ENCODE results near the gene LRRC49.

The LRRC49 gene

DNA sequence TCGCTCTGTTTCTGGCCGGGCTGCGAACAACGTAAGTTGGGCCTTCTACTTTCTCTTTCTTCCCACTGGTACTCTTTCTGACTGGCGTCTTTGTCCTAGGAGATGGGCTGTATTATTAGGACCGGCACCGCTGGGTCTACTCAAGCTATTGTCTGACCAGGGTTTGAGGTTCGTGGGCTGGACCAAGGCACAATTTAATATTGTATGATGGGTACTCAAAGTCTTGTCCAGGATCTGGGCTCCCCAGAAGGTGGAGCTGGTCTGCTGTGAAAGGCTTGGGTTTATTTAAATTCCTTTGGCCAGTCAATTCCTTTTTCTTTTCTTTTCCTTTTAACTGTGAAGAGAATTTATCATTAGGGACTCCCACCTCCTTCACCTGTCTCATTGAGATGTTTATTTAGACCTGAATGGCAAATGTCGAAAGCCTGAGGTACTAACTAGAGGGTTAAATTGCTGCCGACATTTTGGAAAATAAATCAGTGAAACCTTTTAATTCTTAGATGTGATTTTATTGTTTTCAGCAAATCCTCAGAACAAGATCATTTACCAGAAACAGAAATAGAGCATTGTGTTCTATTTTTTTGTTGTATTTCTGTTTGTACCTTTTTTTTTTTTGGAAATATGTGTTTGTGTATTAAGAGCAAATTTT is 410 bp downstream of the LRRC49 start:
- Histone ChIP-seq H4K20me1 (ENCODE audit: insufficient read depth, low read length, poor library complexity, severe bottlenecking) (no peaks in the 10 kb centered on the region), H3K9ac (ENCODE audit: low read depth, low read length, poor library complexity, severe bottlenecking) (no peak overlapping the region), H3K4me3 (ENCODE audit: low read length, poor library complexity, severe bottlenecking) (no peak overlapping the region), H3F3A (ENCODE audit: low read depth) (no peaks in the 10 kb centered on the region), H3K79me2 (ENCODE audit: insufficient read depth, low read length) (no peaks in the 10 kb centered on the region), H3K27me3 (ENCODE audit: insufficient read depth, low read length, poor library complexity, severe bottlenecking) (no peaks in the 10 kb centered on the region), H2AFZ (ENCODE audit: low read length) (no peak overlapping the region), H3K4me1 (ENCODE audit: insufficient read depth, low read length, poor library complexity, severe bottlenecking) (no peaks in the 10 kb centered on the region), H3K9me2 (replicated peaks; ENCODE audit: low read depth, low read length) (no peaks in the 10 kb centered on the region), H3K36me3 (ENCODE audit: insufficient read depth, low read length) (no peaks in the 10 kb centered on the region), H3K4me2 (ENCODE audit: low read depth, low read length, poor library complexity, severe bottlenecking) (no peak overlapping the region), H3K9me3 (ENCODE audit: insufficient read depth, low read depth, low read length) (no peaks in the 10 kb centered on the region)
- TF ChIP-seq EZH2phosphoT487 (IDR thresholded peaks at IDR 0.05; ENCODE audit: borderline replicate concordance): no peak
- TF ChIP-seq CTCF (conservative IDR thresholded peaks at IDR 0.05; ENCODE audit: low read length): peak; percentile 58

DNA sequence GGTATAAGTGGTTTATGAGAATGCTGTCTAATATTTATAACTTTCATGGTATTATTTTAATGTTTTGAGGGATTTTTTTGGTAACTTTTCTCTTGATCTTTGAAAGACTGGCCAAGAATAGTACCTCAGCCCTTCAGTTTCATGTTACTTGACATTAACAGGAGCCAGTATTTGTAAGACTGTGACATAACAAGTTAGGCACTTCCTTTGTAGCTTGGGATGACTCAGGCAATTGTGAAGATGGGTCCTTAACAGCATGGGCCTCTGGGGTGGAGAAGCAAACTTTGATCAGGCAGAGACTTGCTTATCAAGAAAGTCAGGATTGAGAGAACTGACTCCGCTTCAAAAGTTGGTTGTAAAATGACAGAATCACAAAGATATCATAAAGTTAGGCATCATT is 9.5 kb downstream of the LRRC49 start:
- Histone ChIP-seq H3K9me2 (replicated peaks; ENCODE audit: low read depth, low read length) (no peaks in the 10 kb centered on the region), H3K9me3 (ENCODE audit: insufficient read depth, low read depth, low read length) (no peaks in the 10 kb centered on the region), H3K27me3 (ENCODE audit: insufficient read depth, low read length, poor library complexity, severe bottlenecking) (no peaks in the 10 kb centered on the region), H3K4me1 (ENCODE audit: insufficient read depth, low read length, poor library complexity, severe bottlenecking) (peaks cover 10% of the 10 kb centered on the region), H3K36me3 (ENCODE audit: insufficient read depth, low read length) (no peaks in the 10 kb centered on the region), H3K4me2 (ENCODE audit: low read depth, low read length, poor library complexity, severe bottlenecking) (no peak overlapping the region), H3K9ac (ENCODE audit: low read depth, low read length, poor library complexity, severe bottlenecking) (no peak overlapping the region), H3K4me3 (ENCODE audit: low read length, poor library complexity, severe bottlenecking) (no peak overlapping the region), H2AFZ (ENCODE audit: low read length) (peak overlapping the region; percentile 59), H3F3A (ENCODE audit: low read depth) (no peaks in the 10 kb centered on the region), H3K79me2 (ENCODE audit: insufficient read depth, low read length) (no peaks in the 10 kb centered on the region), H4K20me1 (ENCODE audit: insufficient read depth, low read length, poor library complexity, severe bottlenecking) (no peaks in the 10 kb centered on the region)
- TF ChIP-seq CTCF (conservative IDR thresholded peaks at IDR 0.05; ENCODE audit: low read length) (no peak), EZH2phosphoT487 (IDR thresholded peaks at IDR 0.05; ENCODE audit: borderline replicate concordance) (no peak)

- Histone ChIP-seq H3K4me3 (ENCODE audit: low read length, poor library complexity, severe bottlenecking) (no peak overlapping the region), H3K9ac (ENCODE audit: low read depth, low read length, poor library complexity, severe bottlenecking) (no peak overlapping the region), H2AFZ (ENCODE audit: low read length) (no peak overlapping the region), H3K79me2 (ENCODE audit: insufficient read depth, low read length) (no peaks in the 10 kb centered on the region), H3K27me3 (ENCODE audit: insufficient read depth, low read length, poor library complexity, severe bottlenecking) (no peaks in the 10 kb centered on the region), H3K36me3 (ENCODE audit: insufficient read depth, low read length) (no peaks in the 10 kb centered on the region), H4K20me1 (ENCODE audit: insufficient read depth, low read length, poor library complexity, severe bottlenecking) (no peaks in the 10 kb centered on the region), H3K4me2 (ENCODE audit: low read depth, low read length, poor library complexity, severe bottlenecking) (no peak overlapping the region), H3K4me1 (ENCODE audit: insufficient read depth, low read length, poor library complexity, severe bottlenecking) (peaks cover 9% of the 10 kb centered on the region), H3K9me3 (ENCODE audit: insufficient read depth, low read depth, low read length) (peaks cover 13% of the 10 kb centered on the region; the same call in 1 of the 2 replicates), H3K9me2 (replicated peaks; ENCODE audit: low read depth, low read length) (no peaks in the 10 kb centered on the region), H3F3A (ENCODE audit: low read depth) (no peaks in the 10 kb centered on the region)
- TF ChIP-seq CTCF (conservative IDR thresholded peaks at IDR 0.05; ENCODE audit: low read length) (no peak), EZH2phosphoT487 (IDR thresholded peaks at IDR 0.05; ENCODE audit: borderline replicate concordance) (no peak)
Measured at GRCh38 chr15:70906842-70907241, 14.2 kb downstream of the LRRC49 start.

Data from Loucy (cell line).